Ishikawa (cell line): ENCODE measurements around the gene PTPRN2.

ENCODE experiments used
- EGR1 ChIP-seq: IDR thresholded peaks from 2 replicates; pipeline ENCODE4 v1.6.1; 2012
- EP300 ChIP-seq: IDR thresholded peaks from 2 replicates; pipeline ENCODE4 v1.6.1; 2012; ENCODE audit warnings: borderline replicate concordance
- NFIC ChIP-seq: IDR thresholded peaks from 2 replicates; pipeline ENCODE4 v1.6.1; 2012
- RAD21 ChIP-seq: IDR thresholded peaks from 2 replicates; pipeline ENCODE4 v1.6.1; 2012; ENCODE audit warnings: low read depth
- TCF12 ChIP-seq: IDR thresholded peaks from 2 replicates; pipeline ENCODE4 v1.6.1; 2012; ENCODE audit warnings: low read depth
- TEAD4 ChIP-seq: IDR thresholded peaks from 2 replicates; pipeline ENCODE4 v1.6.1; 2012
- YY1 ChIP-seq: IDR thresholded peaks from 2 replicates; pipeline ENCODE4 v1.6.1; 2012; ENCODE audit warnings: low read depth

- TF ChIP-seq RAD21 (no peak), EP300 (no peak), EGR1 (no peak), YY1 (no peak), NFIC (no peak), TCF12 (no peak), TEAD4 (no peak)
Observed at GRCh38 chr7:157566631-157567006, 1021.0 kb downstream of the PTPRN2 start.
